Central memory CD8-positive, alpha-beta T cell (primary cell): ENCODE measurements around the gene MAGI1.

Experiments
- ATAC-seq: fragments of 150-1000 bp; cut with Tn5 transposase; replicated peaks from 2 replicates; pipeline ENCODE4 v1.10.0; 2022; ENCODE audit warnings: mild to moderate bottlenecking, moderate FRiP score, moderate number of reproducible peaks; ENCODE audit not compliant: poor library complexity, severe bottlenecking; ENCODE audit errors: extremely low read depth
- DNase-seq, 2 donors: peaks; one replicate each; pipeline ENCODE4 v3.0.0; 2021; ENCODE audit warnings: low spot score in 2 of 2
- H3K27ac Mint-ChIP-seq: one replicate; pipeline ENCODE4 v1.8.0; 2022; ENCODE audit warnings: low read depth, mild to moderate bottlenecking, moderate library complexity, mixed read lengths
- H3K27me3 Mint-ChIP-seq: one replicate; pipeline ENCODE4 v1.8.0; 2022; ENCODE audit warnings: mixed read lengths
- H3K36me3 Mint-ChIP-seq: one replicate; pipeline ENCODE4 v1.8.0; 2022; ENCODE audit warnings: mild to moderate bottlenecking, moderate library complexity, mixed read lengths; ENCODE audit not compliant: insufficient read depth
- H3K4me1 Mint-ChIP-seq: one replicate; pipeline ENCODE4 v1.8.0; 2022; ENCODE audit warnings: mixed read lengths
- H3K4me3 Mint-ChIP-seq: one replicate; pipeline ENCODE4 v1.8.0; 2022; ENCODE audit warnings: mild to moderate bottlenecking, moderate library complexity, mixed read lengths
- H3K9me3 Mint-ChIP-seq: one replicate; pipeline ENCODE4 v1.8.0; 2022; ENCODE audit warnings: mixed read lengths

Gene MAGI1

DNA sequence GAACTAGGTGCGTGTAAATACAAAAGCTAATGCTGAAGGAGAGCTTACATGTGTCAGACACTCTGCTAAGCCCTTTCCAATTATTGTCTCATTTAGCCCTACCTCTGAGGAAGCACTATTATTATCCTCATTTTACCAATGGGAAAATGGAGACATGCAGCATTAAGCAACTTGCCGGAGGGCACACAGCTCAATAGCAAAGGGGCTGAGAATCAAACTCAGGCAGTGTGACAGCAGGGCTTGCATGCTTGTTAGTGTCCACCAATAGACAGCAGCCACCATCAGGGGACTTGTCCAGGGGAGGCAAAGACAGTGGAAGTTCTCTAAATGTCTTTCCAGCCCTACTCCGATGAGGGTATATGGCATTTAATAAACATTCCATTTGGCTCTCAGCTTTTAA is 548.6 kb downstream of the MAGI1 start:
- no peak for ATAC-seq
- no peaks in the 10 kb centered on the region for H3K27me3 Mint-ChIP-seq
- H3K9me3 Mint-ChIP-seq = peaks cover 10% of the 10 kb centered on the region
- no peak for DNase-seq
- no peaks in the 10 kb centered on the region for H3K4me1 Mint-ChIP-seq
- H3K36me3 Mint-ChIP-seq = no peaks in the 10 kb centered on the region
- H3K4me3 Mint-ChIP-seq = no peak overlapping the region
- no peak overlapping the region for H3K27ac Mint-ChIP-seq

DNA sequence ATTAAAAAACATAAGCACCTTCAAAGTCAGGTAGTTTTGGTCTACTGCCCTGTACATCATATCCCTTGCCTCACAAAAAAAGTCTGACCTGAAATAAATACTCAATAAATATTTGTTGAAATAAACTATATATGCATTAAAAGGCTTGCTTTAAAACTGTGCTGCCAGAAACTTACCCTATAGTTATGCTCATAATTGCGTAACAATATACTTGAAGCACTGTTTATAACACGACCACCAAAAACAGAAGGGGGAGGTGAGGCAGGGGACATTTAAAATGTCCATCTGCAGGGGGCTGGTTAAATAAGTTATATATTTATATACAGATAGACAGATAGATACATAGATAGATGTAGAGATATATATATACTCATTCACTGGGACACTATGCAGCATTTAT is 549.5 kb downstream of the MAGI1 start:
- no peaks in the 10 kb centered on the region for H3K36me3 Mint-ChIP-seq
- no peaks in the 10 kb centered on the region for H3K4me1 Mint-ChIP-seq
- H3K9me3 Mint-ChIP-seq = peaks cover 18% of the 10 kb centered on the region
- no peak overlapping the region for H3K27ac Mint-ChIP-seq
- no peak for ATAC-seq
- H3K4me3 Mint-ChIP-seq = no peak overlapping the region
- DNase-seq = no peak
- H3K27me3 Mint-ChIP-seq = no peaks in the 10 kb centered on the region

GRCh38 chr3:65485826-65486469 is 552.8 kb downstream of the MAGI1 start:
- no peaks in the 10 kb centered on the region for H3K36me3 Mint-ChIP-seq
- DNase-seq = no peak
- ATAC-seq = no peak
- no peaks in the 10 kb centered on the region for H3K27me3 Mint-ChIP-seq
- H3K4me3 Mint-ChIP-seq = no peak overlapping the region
- no peaks in the 10 kb centered on the region for H3K4me1 Mint-ChIP-seq
- H3K27ac Mint-ChIP-seq = no peak overlapping the region
- H3K9me3 Mint-ChIP-seq = peaks cover 10% of the 10 kb centered on the region

- H3K27ac Mint-ChIP-seq = no peak overlapping the region
- H3K9me3 Mint-ChIP-seq = peaks cover 10% of the 10 kb centered on the region
- no peak overlapping the region for H3K4me3 Mint-ChIP-seq
- no peak for DNase-seq
- H3K36me3 Mint-ChIP-seq = no peaks in the 10 kb centered on the region
- no peaks in the 10 kb centered on the region for H3K4me1 Mint-ChIP-seq
- no peaks in the 10 kb centered on the region for H3K27me3 Mint-ChIP-seq
- ATAC-seq = no peak
Measured at GRCh38 chr3:65484964-65485363, 553.8 kb downstream of the MAGI1 start.

DNA sequence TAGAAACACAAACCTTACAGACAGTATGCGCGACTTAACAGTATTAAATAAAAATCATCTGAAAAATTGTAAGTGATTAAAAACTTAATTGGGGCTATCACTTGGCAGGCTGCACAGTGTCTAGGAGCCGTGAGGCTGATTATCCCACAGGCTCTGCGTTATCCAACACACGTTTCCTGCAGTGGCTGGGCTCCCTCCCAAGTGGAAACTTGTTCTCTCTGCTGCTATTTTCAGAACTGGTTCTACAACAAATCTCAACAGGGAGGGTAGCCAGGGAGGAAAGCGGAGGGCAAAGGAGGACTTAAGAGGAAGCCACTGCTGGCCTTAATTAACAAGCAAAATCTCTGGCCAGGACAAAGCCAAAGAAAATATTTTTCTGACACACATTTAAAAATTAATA is 555.2 kb downstream of the MAGI1 start:
- ATAC-seq (no peak), DNase-seq (no peak)
- H3K27me3 Mint-ChIP-seq = no peaks in the 10 kb centered on the region
- no peaks in the 10 kb centered on the region for H3K36me3 Mint-ChIP-seq
- H3K9me3 Mint-ChIP-seq = peaks cover 10% of the 10 kb centered on the region
- H3K4me1 Mint-ChIP-seq = no peaks in the 10 kb centered on the region
- H3K27ac Mint-ChIP-seq = no peak overlapping the region
- no peak overlapping the region for H3K4me3 Mint-ChIP-seq

- H3K27ac Mint-ChIP-seq = no peak overlapping the region
- no peaks in the 10 kb centered on the region for H3K36me3 Mint-ChIP-seq
- H3K4me3 Mint-ChIP-seq = no peak overlapping the region
- DNase-seq (no peak), ATAC-seq (no peak)
- H3K9me3 Mint-ChIP-seq = peaks cover 10% of the 10 kb centered on the region
- no peaks in the 10 kb centered on the region for H3K27me3 Mint-ChIP-seq
- no peaks in the 10 kb centered on the region for H3K4me1 Mint-ChIP-seq
Measured at GRCh38 chr3:65483011-65483410, 555.7 kb downstream of the MAGI1 start.

- no peak for DNase-seq
- Mint-ChIP-seq H3K27me3 (no peaks in the 10 kb centered on the region), H3K4me3 (no peak overlapping the region), H3K36me3 (no peaks in the 10 kb centered on the region), H3K4me1 (no peaks in the 10 kb centered on the region), H3K27ac (no peak overlapping the region), H3K9me3 (peaks cover 10% of the 10 kb centered on the region)
- ATAC-seq = no peak
Measured at GRCh38 chr3:65481085-65481484, 557.6 kb downstream of the MAGI1 start.

DNA sequence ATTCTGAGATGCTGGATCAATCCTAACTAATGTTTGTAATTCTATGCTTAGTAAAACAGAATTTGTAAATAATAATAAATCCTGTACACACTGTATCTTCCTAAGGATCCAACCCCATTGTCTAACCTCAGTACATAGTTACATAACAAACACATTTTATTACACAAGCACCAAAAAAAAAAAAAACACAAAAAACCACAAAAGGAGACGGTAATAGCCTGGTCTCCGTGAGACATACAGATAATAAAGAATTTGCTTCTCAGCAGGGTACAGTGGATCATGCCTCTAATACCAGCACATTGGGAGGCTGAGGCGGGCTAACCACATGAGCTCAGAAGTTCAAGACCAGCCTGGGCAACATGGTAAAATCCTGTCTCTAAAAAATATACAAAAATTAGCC is 558.7 kb downstream of the MAGI1 start:
- ATAC-seq = no peak
- Mint-ChIP-seq H3K36me3 (no peaks in the 10 kb centered on the region), H3K4me1 (no peaks in the 10 kb centered on the region), H3K9me3 (peaks cover 6% of the 10 kb centered on the region), H3K27ac (no peak overlapping the region), H3K27me3 (no peaks in the 10 kb centered on the region), H3K4me3 (no peak overlapping the region)
- DNase-seq = no peak

DNA sequence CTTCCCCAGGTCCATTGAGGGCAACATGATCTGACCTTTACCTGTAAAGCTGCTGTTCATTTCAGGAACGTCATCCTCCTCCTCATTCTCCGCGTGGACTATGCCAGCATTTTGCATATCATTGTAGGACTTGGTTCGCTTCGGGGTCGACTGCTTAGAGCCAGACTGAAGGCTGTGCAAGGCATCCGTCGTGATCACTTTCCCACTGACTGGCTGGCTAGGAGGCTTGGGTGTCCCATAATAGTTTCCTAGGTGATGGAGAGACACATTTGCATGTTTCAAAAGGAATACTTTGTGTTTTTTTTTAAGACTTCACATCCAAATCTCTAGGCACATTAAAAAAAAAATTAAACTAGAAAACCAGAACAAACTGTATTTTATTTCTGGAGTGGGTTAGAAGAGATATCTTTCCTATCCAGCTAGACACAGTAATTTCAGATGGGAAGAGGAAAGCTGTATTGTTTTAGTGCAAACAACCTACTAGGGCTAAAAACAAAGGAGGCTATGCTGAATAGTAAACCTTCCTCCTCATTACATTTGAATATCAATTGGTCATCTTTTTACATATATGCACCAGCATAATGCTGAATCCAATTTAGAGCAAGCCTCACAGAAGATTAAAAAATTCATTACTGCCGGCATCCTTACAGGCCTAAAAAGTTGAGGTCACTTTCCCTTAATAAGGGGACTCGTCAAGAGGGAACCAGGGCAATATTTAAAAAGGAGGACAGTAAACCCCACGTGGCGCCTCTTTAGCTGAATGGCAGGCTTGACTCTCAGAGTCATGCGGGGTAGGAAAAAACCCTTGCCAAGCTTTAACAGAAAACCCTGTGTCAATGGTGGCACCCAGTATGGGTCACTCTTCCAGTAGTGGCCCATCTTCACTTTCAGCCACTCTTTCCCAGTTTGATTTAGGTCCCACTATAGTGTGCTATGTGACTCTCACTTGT is 559.9 kb downstream of the MAGI1 start:
- Mint-ChIP-seq H3K36me3 (no peaks in the 10 kb centered on the region), H3K27ac (no peak overlapping the region), H3K4me3 (no peak overlapping the region), H3K4me1 (no peaks in the 10 kb centered on the region), H3K9me3 (no peaks in the 10 kb centered on the region), H3K27me3 (no peaks in the 10 kb centered on the region)
- no peak for ATAC-seq
- no peak for DNase-seq

- Mint-ChIP-seq H3K4me1 (no peaks in the 10 kb centered on the region), H3K9me3 (no peaks in the 10 kb centered on the region), H3K36me3 (no peaks in the 10 kb centered on the region), H3K4me3 (no peak overlapping the region), H3K27ac (no peak overlapping the region), H3K27me3 (no peaks in the 10 kb centered on the region)
- ATAC-seq = no peak
- no peak for DNase-seq
Measured at GRCh38 chr3:65473736-65474135, 565.0 kb downstream of the MAGI1 start.

GRCh38 chr3:65472501-65472900 is 566.2 kb downstream of the MAGI1 start:
- no peaks in the 10 kb centered on the region for H3K27me3 Mint-ChIP-seq
- H3K4me1 Mint-ChIP-seq = no peaks in the 10 kb centered on the region
- no peak overlapping the region for H3K4me3 Mint-ChIP-seq
- peaks cover 7% of the 10 kb centered on the region for H3K9me3 Mint-ChIP-seq
- H3K36me3 Mint-ChIP-seq = no peaks in the 10 kb centered on the region
- DNase-seq (no peak), ATAC-seq (no peak)
- H3K27ac Mint-ChIP-seq = no peak overlapping the region

DNA sequence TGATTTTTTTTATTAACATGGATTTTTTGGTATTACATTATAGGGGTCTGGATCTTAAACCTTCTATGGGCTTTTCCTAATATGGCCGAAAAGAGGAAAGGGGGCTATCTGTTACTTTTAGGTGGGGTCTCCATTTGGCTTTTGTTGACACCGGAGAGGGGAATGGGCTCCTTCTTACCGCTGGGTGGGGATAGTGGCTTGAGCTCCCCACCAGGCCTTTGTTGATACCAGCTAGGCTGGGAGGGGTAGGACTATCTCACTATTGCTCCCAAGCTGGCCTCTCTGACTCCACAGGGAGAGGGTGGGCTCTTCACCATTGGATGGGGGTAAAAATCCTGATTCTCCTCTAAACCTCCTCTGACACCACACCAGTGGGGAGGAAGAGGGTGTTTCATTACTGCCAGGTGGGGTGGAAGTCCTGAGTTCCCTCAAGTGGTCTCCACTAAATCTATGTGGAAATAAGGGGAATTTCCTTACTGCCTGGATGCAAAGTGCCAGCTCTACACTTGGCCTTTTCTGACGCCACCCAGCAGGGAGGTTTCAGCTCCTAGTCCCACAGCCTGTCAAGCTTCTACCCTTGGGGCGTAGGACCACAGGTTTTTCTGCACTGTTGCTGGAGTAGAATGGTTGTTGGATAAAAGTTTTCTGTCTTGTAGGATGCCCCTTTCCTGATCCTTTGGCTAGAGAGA is 572.3 kb downstream of the MAGI1 start:
- H3K27ac Mint-ChIP-seq = no peak overlapping the region
- DNase-seq (no peak), ATAC-seq (no peak)
- peaks cover 31% of the 10 kb centered on the region for H3K9me3 Mint-ChIP-seq
- H3K36me3 Mint-ChIP-seq = peaks cover 2% of the 10 kb centered on the region
- no peak overlapping the region for H3K4me3 Mint-ChIP-seq
- no peaks in the 10 kb centered on the region for H3K27me3 Mint-ChIP-seq
- no peaks in the 10 kb centered on the region for H3K4me1 Mint-ChIP-seq
